Measurements from ENCODE around the gene ABCB11.
"Not testable (repeated sequence)": the region's sequence is repeated elsewhere in the genome, so short reads cannot be mapped to it uniquely, and the experiment has no call there.

Gene ABCB11

GRCh38 chr2:169065422-169065821 lies 34.3 kb upstream of the ABCB11 start:
- no peak overlapping the region for H3K4me3 ChIP-seq (ENCODE audit: low read depth, low read length)
- in situ Hi-C loops (cut with HindIII; ENCODE audit: low sequenced_read_pairs): no loop called here
- no peak for TF ChIP-seq CTCF (IDR thresholded peaks at IDR 0.05; ENCODE audit: low read depth, low read length, missing control alignments)
- no peak for DNase-seq (ENCODE audit: low read depth)

- H3K4me3 ChIP-seq (ENCODE audit: low read depth, low read length); DNase-seq (ENCODE audit: low read depth); in situ Hi-C loops (cut with HindIII; ENCODE audit: low sequenced_read_pairs): not testable (repeated sequence)
These were observed 33.1 kb upstream of the ABCB11 start for GRCh38 chr2:169064199-169064598.

- H3K4me3 ChIP-seq (ENCODE audit: low read depth, low read length); DNase-seq (ENCODE audit: low read depth); in situ Hi-C loops (cut with HindIII; ENCODE audit: low sequenced_read_pairs): not testable (repeated sequence)
These were observed 23.5 kb upstream of the ABCB11 start for GRCh38 chr2:169054575-169054974.

DNA sequence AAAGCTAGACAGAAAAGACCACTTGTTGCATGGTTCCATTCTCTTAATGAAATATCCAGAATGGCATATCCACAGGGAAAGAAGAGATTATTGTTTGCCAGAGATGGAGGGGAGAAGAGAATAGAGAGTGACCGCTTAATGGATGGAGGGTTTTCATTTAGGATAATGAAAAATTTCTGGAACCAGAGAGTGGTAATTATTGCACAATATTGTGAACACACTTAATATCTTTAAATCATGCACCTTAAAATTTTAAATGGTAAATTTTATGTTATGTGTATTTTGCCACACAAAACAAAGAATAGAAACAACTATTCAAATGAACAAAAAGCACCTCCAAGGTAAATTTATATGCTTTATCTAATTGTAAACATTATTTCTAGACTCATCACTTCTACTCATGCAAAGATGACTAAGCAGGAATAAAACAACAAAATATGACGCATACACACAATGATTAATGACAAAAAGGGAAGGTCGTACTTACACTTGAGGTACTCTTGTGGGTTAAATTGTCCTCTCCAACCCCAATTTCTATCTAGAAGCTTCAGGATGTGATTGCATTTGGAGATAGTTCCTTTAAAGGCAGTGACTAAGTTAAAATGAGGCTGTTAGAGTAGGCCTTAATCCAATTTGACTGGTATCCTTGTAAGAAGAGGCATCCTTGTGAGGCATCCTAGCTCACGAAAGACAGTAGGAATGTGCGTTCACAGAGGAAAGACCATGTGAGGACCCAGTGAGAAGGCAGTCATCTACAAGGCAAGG lies 19.5 kb upstream of the ABCB11 start:
- no peak for DNase-seq (ENCODE audit: low read depth)
- in situ Hi-C loops (cut with HindIII; ENCODE audit: low sequenced_read_pairs): no loop called here
- H3K4me3 ChIP-seq (ENCODE audit: low read depth, low read length): no peak overlapping the region
- no peak for TF ChIP-seq CTCF (IDR thresholded peaks at IDR 0.05; ENCODE audit: low read depth, low read length, missing control alignments)

GRCh38 chr2:169049142-169049541 lies 18.0 kb upstream of the ABCB11 start:
- no peak for TF ChIP-seq CTCF (IDR thresholded peaks at IDR 0.05; ENCODE audit: low read depth, low read length, missing control alignments)
- no peak for DNase-seq (ENCODE audit: low read depth)
- in situ Hi-C loops (cut with HindIII; ENCODE audit: low sequenced_read_pairs): no loop called here
- no peak overlapping the region for H3K4me3 ChIP-seq (ENCODE audit: low read depth, low read length)

DNA sequence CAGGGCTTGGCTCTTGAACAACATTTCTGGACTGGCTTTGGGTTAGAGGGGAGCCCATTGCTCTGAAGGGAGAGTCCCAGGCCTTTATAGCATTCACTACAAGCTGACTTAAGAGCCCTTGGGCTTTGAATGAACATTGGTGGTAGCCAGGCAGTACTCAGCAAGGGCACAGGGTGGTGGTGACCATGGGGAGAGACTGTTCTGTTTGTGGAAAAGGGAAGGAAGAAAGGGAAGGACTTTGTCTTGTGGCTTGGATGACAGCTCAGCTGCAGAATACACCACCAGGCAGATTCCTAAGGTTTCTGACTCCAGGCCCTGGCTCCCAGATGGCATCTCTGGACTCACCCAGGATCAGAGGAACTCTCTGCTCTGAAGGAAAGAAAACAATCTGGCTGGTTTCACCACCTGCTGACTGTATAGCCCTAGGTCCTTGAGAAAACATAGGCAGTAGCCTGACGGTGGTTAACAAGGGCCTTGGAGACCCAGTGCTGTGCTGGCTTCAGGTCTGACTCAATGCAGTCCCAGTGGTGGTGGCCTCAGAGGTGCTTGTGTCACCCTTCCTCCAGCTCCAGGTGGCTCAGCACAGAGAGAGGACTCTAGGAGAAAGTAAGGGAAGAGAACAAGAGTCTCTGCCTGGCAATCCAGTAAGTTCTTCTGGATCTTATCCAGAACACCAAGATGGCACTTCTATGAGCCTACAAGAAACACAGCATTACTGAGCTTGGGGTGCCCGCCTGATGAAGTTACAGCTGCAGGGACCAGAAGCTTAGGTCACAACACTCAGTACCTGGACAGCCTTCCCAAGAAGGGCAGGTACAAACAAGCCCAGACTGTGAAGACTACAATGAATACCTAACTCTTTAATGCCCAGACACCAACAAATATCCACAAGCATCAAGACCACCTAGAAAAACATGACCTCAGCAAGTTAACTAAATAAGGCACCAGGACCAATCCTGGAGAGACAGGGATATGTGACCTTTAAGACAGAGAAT lies 16.4 kb upstream of the ABCB11 start:
- in situ Hi-C loops (cut with HindIII; ENCODE audit: low sequenced_read_pairs): no loop called here
- no peak for DNase-seq (ENCODE audit: low read depth)
- TF ChIP-seq CTCF (IDR thresholded peaks at IDR 0.05; ENCODE audit: low read depth, low read length, missing control alignments): no peak
- H3K4me3 ChIP-seq (ENCODE audit: low read depth, low read length): no peak overlapping the region

GRCh38 chr2:169046440-169047151 lies 15.5 kb upstream of the ABCB11 start:
- no peak overlapping the region for H3K4me3 ChIP-seq (ENCODE audit: low read depth, low read length)
- TF ChIP-seq CTCF (IDR thresholded peaks at IDR 0.05; ENCODE audit: low read depth, low read length, missing control alignments): no peak
- in situ Hi-C loops (cut with HindIII; ENCODE audit: low sequenced_read_pairs): no loop called here
- DNase-seq (ENCODE audit: low read depth): no peak
